Epithelial cell of esophagus (primary cell): ENCODE data around the gene TSPAN9.

Experiments
- DNase-seq: peaks from one replicate; pipeline ENCODE4 v3.0.0; 2010; ENCODE audit warnings: low read depth
- H3K4me3 ChIP-seq: 2 replicates; pipeline ENCODE4 v1.5.1; 2011; ENCODE audit warnings: mild to moderate bottlenecking, low read length, control low read depth
- TF ChIP-seq, protein P1 (sequence below): IDR thresholded peaks from 2 replicates; pipeline ENCODE4 v1.5.1; 2011; ENCODE audit warnings: low read depth, mild to moderate bottlenecking, low read length, control low read depth, inconsistent platforms; ENCODE audit not compliant: insufficient read depth; ENCODE audit errors: missing control alignments

The TSPAN9 gene

GRCh38 chr12:3309805-3310204, 232.6 kb downstream of the TSPAN9 start:
- H3K4me3 ChIP-seq = no peak overlapping the region
- TF ChIP-seq, protein P1, sequence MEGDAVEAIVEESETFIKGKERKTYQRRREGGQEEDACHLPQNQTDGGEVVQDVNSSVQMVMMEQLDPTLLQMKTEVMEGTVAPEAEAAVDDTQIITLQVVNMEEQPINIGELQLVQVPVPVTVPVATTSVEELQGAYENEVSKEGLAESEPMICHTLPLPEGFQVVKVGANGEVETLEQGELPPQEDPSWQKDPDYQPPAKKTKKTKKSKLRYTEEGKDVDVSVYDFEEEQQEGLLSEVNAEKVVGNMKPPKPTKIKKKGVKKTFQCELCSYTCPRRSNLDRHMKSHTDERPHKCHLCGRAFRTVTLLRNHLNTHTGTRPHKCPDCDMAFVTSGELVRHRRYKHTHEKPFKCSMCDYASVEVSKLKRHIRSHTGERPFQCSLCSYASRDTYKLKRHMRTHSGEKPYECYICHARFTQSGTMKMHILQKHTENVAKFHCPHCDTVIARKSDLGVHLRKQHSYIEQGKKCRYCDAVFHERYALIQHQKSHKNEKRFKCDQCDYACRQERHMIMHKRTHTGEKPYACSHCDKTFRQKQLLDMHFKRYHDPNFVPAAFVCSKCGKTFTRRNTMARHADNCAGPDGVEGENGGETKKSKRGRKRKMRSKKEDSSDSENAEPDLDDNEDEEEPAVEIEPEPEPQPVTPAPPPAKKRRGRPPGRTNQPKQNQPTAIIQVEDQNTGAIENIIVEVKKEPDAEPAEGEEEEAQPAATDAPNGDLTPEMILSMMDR = no peak
- DNase-seq = no peak

DNA sequence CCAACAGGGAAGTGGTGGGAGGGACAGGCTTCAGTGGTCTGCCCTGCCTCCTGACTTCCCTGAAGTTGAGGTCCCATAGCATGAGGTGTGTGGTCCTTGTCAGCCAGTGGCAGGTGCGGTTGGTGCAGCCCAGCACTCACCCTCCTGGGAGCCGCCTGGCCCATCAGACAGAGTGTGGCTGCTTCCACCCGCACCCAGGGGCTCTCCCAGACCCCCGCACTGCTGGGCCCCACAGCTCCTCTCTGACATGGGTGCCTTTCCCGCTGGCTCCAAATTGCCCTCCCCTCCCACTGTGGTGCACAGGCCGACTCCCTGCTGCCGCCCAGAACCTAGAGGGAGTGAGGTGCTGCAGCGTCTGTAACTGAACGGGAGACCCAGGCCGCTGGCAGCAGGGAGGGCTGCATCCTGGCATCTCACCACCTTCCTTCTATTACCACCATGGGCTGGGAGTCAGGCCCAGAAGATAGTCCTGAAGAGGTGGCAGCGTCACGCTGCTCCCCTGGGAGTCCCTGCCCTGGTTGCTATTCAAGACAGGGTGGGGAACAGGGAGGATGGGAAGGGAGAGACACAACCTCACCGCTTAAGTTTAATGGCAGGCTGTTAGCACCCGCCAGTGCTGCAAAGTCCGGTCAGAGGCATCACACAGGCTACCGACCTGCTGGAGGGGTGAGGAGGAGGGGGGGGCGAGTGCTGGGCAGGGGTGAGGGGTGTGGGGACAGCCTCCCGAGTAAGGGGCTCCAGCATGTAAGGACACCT, 233.3 kb downstream of the TSPAN9 start:
- TF ChIP-seq, protein P1 = no peak
- DNase-seq = no peak
- no peak overlapping the region for H3K4me3 ChIP-seq

GRCh38 chr12:3311027-3311402, 233.8 kb downstream of the TSPAN9 start:
- TF ChIP-seq, protein P1 = no peak
- H3K4me3 ChIP-seq = no peak overlapping the region
- peak; percentile 94 for DNase-seq

DNA sequence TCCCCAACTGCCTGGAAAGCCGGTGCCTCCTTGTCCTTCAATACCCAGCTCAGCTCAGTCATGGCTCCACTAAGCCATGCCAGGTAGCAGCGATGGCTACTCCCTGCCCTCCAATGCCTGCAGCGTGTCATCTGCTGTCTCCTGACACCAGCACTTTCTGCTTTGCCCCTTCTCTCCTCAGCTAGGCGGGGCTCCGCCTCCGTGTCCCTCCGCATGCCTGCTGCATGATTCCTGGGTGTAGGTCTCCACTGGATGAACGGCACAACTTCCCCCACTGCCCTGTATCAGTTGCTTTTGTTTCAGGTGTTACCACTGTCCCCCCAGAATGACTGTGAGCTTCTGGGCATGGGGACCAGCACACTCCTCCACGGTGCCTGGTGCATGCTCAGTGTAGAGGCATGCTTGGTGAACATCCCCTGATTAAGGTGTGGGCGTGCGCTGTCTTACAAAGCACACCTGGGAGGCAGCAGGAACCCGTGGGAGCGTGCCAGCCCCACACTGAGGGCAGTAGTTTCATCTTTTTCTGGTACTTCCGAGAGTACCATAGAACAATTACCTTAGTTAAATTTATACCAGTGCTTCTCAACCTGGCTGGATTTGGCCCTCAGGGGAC, 234.4 kb downstream of the TSPAN9 start:
- no peak overlapping the region for H3K4me3 ChIP-seq
- TF ChIP-seq, protein P1 = no peak
- DNase-seq = no peak

GRCh38 chr12:3313066-3313465, 235.9 kb downstream of the TSPAN9 start:
- H3K4me3 ChIP-seq = no peak overlapping the region
- peak; percentile 84 for DNase-seq
- TF ChIP-seq, protein P1 = no peak

GRCh38 chr12:3313675-3314663, 236.8 kb downstream of the TSPAN9 start:
- no peak for DNase-seq
- TF ChIP-seq, protein P1 = peak; percentile 18
- H3K4me3 ChIP-seq = no peak overlapping the region
